Tibial nerve (tissue), 4 donors: ENCODE measurements around the gene DNM3.

Experiments used
- EP300 ChIP-seq, 2 donors: sonication (generic); formaldehyde crosslinking; IDR thresholded peaks; one replicate each; pipeline ENCODE4 v1.6.1; 2017; ENCODE audit warnings: antibody characterized with exemption in 2 of 2, mild to moderate bottlenecking in 1 of 2
- POLR2A ChIP-seq, 2 donors: fragments of 450-650 bp; IDR thresholded peaks; one replicate each; pipeline ENCODE4 v1.6.1; 2017; ENCODE audit warnings: antibody characterized with exemption in 2 of 2, mild to moderate bottlenecking in 2 of 2, moderate library complexity in 2 of 2
- TF ChIP-seq, protein P1 (sequence below), 5 experiments: fragments of 200-600 bp in 3 of 5; fragments of 450-650 bp in 2 of 5; sonication (generic) in 3 of 5; IDR thresholded peaks; one replicate each; pipeline ENCODE4 v1.5.1; 2016 to 2019; ENCODE audit warnings: antibody characterized with exemption in 5 of 5, mild to moderate bottlenecking in 3 of 5, moderate library complexity in 2 of 5

DNA sequence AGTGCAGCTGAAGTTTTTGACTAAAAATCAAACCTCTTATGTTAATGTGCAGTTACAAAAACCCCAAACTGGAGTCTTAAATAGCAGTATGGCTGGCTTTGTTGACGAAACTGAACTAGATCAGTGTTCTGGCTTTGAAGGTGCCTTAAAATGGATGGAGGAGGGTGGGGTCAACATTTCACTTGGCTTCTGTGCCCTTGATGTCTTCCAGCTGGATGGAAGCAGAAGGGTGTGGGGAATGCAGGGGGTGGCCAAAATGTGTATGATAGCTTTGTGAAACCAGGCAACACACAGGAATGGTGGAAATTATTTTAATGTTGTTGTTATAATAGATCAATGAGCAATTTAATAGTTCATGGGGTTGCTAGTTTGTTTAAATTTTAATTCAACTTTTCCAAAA is 482.4 kb downstream of the DNM3 start:
- TF ChIP-seq, protein P1, sequence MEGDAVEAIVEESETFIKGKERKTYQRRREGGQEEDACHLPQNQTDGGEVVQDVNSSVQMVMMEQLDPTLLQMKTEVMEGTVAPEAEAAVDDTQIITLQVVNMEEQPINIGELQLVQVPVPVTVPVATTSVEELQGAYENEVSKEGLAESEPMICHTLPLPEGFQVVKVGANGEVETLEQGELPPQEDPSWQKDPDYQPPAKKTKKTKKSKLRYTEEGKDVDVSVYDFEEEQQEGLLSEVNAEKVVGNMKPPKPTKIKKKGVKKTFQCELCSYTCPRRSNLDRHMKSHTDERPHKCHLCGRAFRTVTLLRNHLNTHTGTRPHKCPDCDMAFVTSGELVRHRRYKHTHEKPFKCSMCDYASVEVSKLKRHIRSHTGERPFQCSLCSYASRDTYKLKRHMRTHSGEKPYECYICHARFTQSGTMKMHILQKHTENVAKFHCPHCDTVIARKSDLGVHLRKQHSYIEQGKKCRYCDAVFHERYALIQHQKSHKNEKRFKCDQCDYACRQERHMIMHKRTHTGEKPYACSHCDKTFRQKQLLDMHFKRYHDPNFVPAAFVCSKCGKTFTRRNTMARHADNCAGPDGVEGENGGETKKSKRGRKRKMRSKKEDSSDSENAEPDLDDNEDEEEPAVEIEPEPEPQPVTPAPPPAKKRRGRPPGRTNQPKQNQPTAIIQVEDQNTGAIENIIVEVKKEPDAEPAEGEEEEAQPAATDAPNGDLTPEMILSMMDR (IDR thresholded peaks at IDR 0.05), result no peak
- TF ChIP-seq POLR2A (IDR thresholded peaks at IDR 0.05), result no peak
- TF ChIP-seq EP300 (IDR thresholded peaks at IDR 0.05), result no peak
